ENCODE data around the gene PPIL1.
"Not testable (repeated sequence)": the region's sequence is repeated elsewhere in the genome, so short reads cannot be mapped to it uniquely, and the experiment has no call there.

The PPIL1 gene

GRCh38 chr6:36874443-36875249 is at the start of gene PPIL1:
Gene PPIL1 (minus strand): TSS chr6:36874803. CDS start chr6:36874772, 31 bp downstream.
- peak; percentile 62 to 75 (median 72) for DNase-seq

- DNase-seq: no peak
Measured at GRCh38 chr6:36924131-36924530, 49.5 kb upstream of the PPIL1 start.

GRCh38 chr6:36920546-36920945 is 45.9 kb upstream of the PPIL1 start:
- DNase-seq: no peak

- no peak for DNase-seq
Measured at GRCh38 chr6:36920049-36920448, 45.4 kb upstream of the PPIL1 start.

GRCh38 chr6:36917541-36918193 is 43.1 kb upstream of the PPIL1 start:
- DNase-seq: no peak

- no peak for DNase-seq
Measured at GRCh38 chr6:36916126-36916525, 41.5 kb upstream of the PPIL1 start.

- no peak for DNase-seq
Measured at GRCh38 chr6:36915599-36915998, 41.0 kb upstream of the PPIL1 start.

- DNase-seq: no peak
Measured at GRCh38 chr6:36914227-36914794, 39.7 kb upstream of the PPIL1 start.

GRCh38 chr6:36913082-36913481 is 38.5 kb upstream of the PPIL1 start:
- no peak for DNase-seq

GRCh38 chr6:36912586-36912985 is 38.0 kb upstream of the PPIL1 start:
- no peak for DNase-seq

- no peak for DNase-seq
Measured at GRCh38 chr6:36912030-36912454, 37.4 kb upstream of the PPIL1 start.

GRCh38 chr6:36908747-36909146 is 34.1 kb upstream of the PPIL1 start:
- DNase-seq: no peak

- DNase-seq: no peak
Measured at GRCh38 chr6:36907781-36908180, 33.2 kb upstream of the PPIL1 start.

GRCh38 chr6:36906539-36907325 is 32.1 kb upstream of the PPIL1 start:
- DNase-seq: no peak

GRCh38 chr6:36904851-36905393 is 30.3 kb upstream of the PPIL1 start:
- no peak for DNase-seq

- DNase-seq: no peak
Measured at GRCh38 chr6:36904114-36904513, 29.5 kb upstream of the PPIL1 start.

- DNase-seq: no peak
Measured at GRCh38 chr6:36897609-36898008, 23.0 kb upstream of the PPIL1 start.

- DNase-seq: no peak
Measured at GRCh38 chr6:36893976-36894932, 19.7 kb upstream of the PPIL1 start.

GRCh38 chr6:36891153-36891552 is 16.6 kb upstream of the PPIL1 start:
- not testable (repeated sequence) for DNase-seq

- no peak for DNase-seq
Measured at GRCh38 chr6:36890112-36890663, 15.6 kb upstream of the PPIL1 start.

Data from activated CD4-positive, CD25-positive, alpha-beta regulatory T cell (primary cell).